HepG2 (cell line): ENCODE results near the gene CR1L.

ENCODE experiments used
- ASH2L ChIP-seq: fragments of 300-600, 200-600 bp; sonication (generic); IDR thresholded peaks from 2 replicates; pipeline ENCODE4 v1.7.0; 2017; ENCODE audit warnings: low read depth, mild to moderate bottlenecking, moderate library complexity, mixed read lengths, low read length; ENCODE audit not compliant: insufficient read length
- CTCF ChIP-seq: sonication (generic); formaldehyde crosslinking; IDR thresholded peaks from 2 replicates; pipeline ENCODE4 v1.5.0; 2020; ENCODE audit warnings: mild to moderate bottlenecking, missing genetic modification reagents, moderate library complexity
- FOSL1 ChIP-seq: sonication (generic); formaldehyde crosslinking; IDR thresholded peaks from 2 replicates; pipeline ENCODE4 v1.9.0; 2021; ENCODE audit warnings: missing genetic modification reagents, borderline replicate concordance
- THYN1 ChIP-seq: sonication (generic); formaldehyde crosslinking; IDR thresholded peaks from 2 replicates; pipeline ENCODE4 v1.8.1; 2023; ENCODE audit warnings: low read depth, mild to moderate bottlenecking, moderate library complexity, missing genetic modification reagents, borderline replicate concordance
- ZNF12 ChIP-seq: sonication (generic); formaldehyde crosslinking; IDR thresholded peaks from 2 replicates; pipeline ENCODE4 v1.5.0; 2020; ENCODE audit warnings: missing genetic modification reagents
- ZNF326 ChIP-seq: sonication (generic); formaldehyde crosslinking; IDR thresholded peaks from 2 replicates; pipeline ENCODE4 v1.4.0; 2020; ENCODE audit warnings: missing genetic modification reagents, borderline replicate concordance
- ZNF616 ChIP-seq: sonication (generic); formaldehyde crosslinking; IDR thresholded peaks from 2 replicates; pipeline ENCODE4 v1.5.0; 2020; ENCODE audit warnings: low read depth, mild to moderate bottlenecking, missing genetic modification reagents
- ZNF788 ChIP-seq: sonication (generic); formaldehyde crosslinking; IDR thresholded peaks from 2 replicates; pipeline ENCODE4 v1.5.0; 2020; ENCODE audit warnings: mild to moderate bottlenecking, missing genetic modification reagents, borderline replicate concordance
- TF ChIP-seq, protein P1 (sequence below): sonication (generic); formaldehyde crosslinking; IDR thresholded peaks from 2 replicates; pipeline ENCODE4 v1.4.0; 2020; ENCODE audit warnings: missing genetic modification reagents, borderline replicate concordance

GRCh38 chr1:207620543-207620893 is 24.4 kb upstream of the CR1L start:
- no peak for TF ChIP-seq ASH2L
- TF ChIP-seq THYN1: no peak
- TF ChIP-seq FOSL1 (CRISPR knock-in tag): no peak
- TF ChIP-seq ZNF616 (CRISPR knock-in tag): no peak
- TF ChIP-seq, protein P1, sequence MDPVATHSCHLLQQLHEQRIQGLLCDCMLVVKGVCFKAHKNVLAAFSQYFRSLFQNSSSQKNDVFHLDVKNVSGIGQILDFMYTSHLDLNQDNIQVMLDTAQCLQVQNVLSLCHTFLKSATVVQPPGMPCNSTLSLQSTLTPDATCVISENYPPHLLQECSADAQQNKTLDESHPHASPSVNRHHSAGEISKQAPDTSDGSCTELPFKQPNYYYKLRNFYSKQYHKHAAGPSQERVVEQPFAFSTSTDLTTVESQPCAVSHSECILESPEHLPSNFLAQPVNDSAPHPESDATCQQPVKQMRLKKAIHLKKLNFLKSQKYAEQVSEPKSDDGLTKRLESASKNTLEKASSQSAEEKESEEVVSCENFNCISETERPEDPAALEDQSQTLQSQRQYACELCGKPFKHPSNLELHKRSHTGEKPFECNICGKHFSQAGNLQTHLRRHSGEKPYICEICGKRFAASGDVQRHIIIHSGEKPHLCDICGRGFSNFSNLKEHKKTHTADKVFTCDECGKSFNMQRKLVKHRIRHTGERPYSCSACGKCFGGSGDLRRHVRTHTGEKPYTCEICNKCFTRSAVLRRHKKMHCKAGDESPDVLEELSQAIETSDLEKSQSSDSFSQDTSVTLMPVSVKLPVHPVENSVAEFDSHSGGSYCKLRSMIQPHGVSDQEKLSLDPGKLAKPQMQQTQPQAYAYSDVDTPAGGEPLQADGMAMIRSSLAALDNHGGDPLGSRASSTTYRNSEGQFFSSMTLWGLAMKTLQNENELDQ (CRISPR knock-in tag): no peak
- TF ChIP-seq ZNF788 (CRISPR knock-in tag): no peak
- no peak for TF ChIP-seq ZNF12 (CRISPR knock-in tag)
- no peak for TF ChIP-seq ZNF326
- no peak for TF ChIP-seq CTCF
